K562 (cell line): ENCODE data around the gene DAPK1. TPM values are rescaled to one million over a fixed set of nuclear protein-coding genes. Genes with fewer than 3 reads are reported as not detected.

ENCODE experiments used
- ATAC-seq: fragments of 200-7000 bp; cut with Tn5 transposase; 3 replicates; pipeline ENCODE4 v1.9.1; 2020; ENCODE audit warnings: moderate library complexity
- BruUV-seq: library from RNA; stranded (reverse); fragments of 400-500 nt; replicated peaks from 2 replicates; lab custom pipeline; 2021; lab: Mats Ljungman, UMichigan
- CTCF ChIA-PET: fragments of 300-600 bp; formaldehyde crosslinking; extraction: SDS; loops from one replicate; lab custom pipeline; 2021; ENCODE audit warnings: low intra/inter-chr PET ratio; lab: Yijun Ruan, JAX
- POLR2A ChIA-PET: fragments of 300-600, 350-650 bp; sonication (Branson Sonifier 250); formaldehyde crosslinking; extraction: SDS; loops from one replicate; lab custom pipeline; 2021; ENCODE audit warnings: antibody characterized with exemption, inconsistent platforms; lab: Yijun Ruan, JAX
- DNase-seq, 4 experiments: peaks; one replicate each; pipeline versions ENCODE4 v3.0.0 to v3.0.0-alpha.2; 2011 to 2018; ENCODE audit warnings: low spot score in 3 of 4, mixed read lengths in 3 of 4; ENCODE audit errors: extremely low read depth in 1 of 4
- FAIRE-seq: peaks from 2 replicates; lab custom pipeline; 2011; peaks lifted over from hg19 to GRCh38; lab: Jason Lieb, UNC
- H2AFZ ChIP-seq: 2 replicates; pipeline ENCODE4 v1.6.0; 2011; ENCODE audit warnings: low read depth, low read length, control low read depth, inconsistent platforms
- H3K27ac ChIP-seq: fragments of 200-600 bp; 3 replicates; pipeline ENCODE4 v1.8.0; 2011; ENCODE audit warnings: low read depth, mild to moderate bottlenecking, control low read depth, inconsistent platforms, low read length, moderate library complexity, mixed read lengths; ENCODE audit errors: extremely low read depth
- H3K27me3 ChIP-seq, 2 experiments: fragments of 300-600 bp in 1 of 2; 2 replicates in 1 of 2; 3 replicates in 1 of 2; pipeline versions ENCODE4 v1.6.0 to v1.8.0; 2011; ENCODE audit warnings: inconsistent platforms in 2 of 2, low read length in 2 of 2, mild to moderate bottlenecking in 1 of 2, mixed read lengths in 1 of 2, moderate library complexity in 1 of 2; ENCODE audit not compliant: control insufficient read depth in 2 of 2, insufficient read depth in 2 of 2
- H3K36me3 ChIP-seq: fragments of 300-600 bp; 3 replicates; pipeline ENCODE4 v1.8.0; 2011; ENCODE audit warnings: mild to moderate bottlenecking, low read length, inconsistent platforms; ENCODE audit not compliant: control insufficient read depth, insufficient read depth
- H3K4me1 ChIP-seq, 2 experiments: fragments of 200-600 bp in 1 of 2; replicated peaks in 1 of 2; 2 replicates in 1 of 2; 3 replicates in 1 of 2; pipeline versions ENCODE4 v1.5.1 to v1.8.0; 2011; ENCODE audit warnings: inconsistent platforms in 2 of 2, low read length in 2 of 2, mild to moderate bottlenecking in 1 of 2, mixed read lengths in 1 of 2, moderate library complexity in 1 of 2; ENCODE audit not compliant: control insufficient read depth in 2 of 2, insufficient read depth in 2 of 2
- H3K4me2 ChIP-seq: 2 replicates; pipeline ENCODE4 v1.6.1; 2011; ENCODE audit warnings: low read length, control low read depth, inconsistent platforms, mixed read lengths; ENCODE audit not compliant: insufficient read depth
- H3K4me3 ChIP-seq: fragments of 200-600 bp; sonication (generic), shearing (Covaris generic); 2 replicates; pipeline ENCODE4 v1.5.1; 2016; ENCODE audit warnings: control low read depth, inconsistent platforms
- H3K79me2 ChIP-seq: fragments of 200-600 bp; 3 replicates; pipeline ENCODE4 v1.8.0; 2011; ENCODE audit warnings: low read length, inconsistent platforms; ENCODE audit not compliant: control insufficient read depth, insufficient read depth
- H3K9ac ChIP-seq, 2 experiments: 2 replicates each; pipeline versions ENCODE4 v1.6.0 to v1.6.1; 2011; ENCODE audit warnings: low read depth in 2 of 2, low read length in 2 of 2, control low read depth in 1 of 2, inconsistent platforms in 1 of 2, mild to moderate bottlenecking in 1 of 2, mixed read lengths in 1 of 2; ENCODE audit not compliant: insufficient read depth in 1 of 2
- H3K9me1 ChIP-seq: one replicate; pipeline ENCODE4 v1.6.0; 2011; ENCODE audit warnings: inconsistent platforms, mild to moderate bottlenecking, low read length, moderate library complexity; ENCODE audit not compliant: control insufficient read depth, insufficient read depth
- H3K9me3 ChIP-seq: replicated peaks from 2 replicates; pipeline ENCODE4 v1.5.1; 2011; ENCODE audit warnings: low read depth, low read length, inconsistent platforms; ENCODE audit not compliant: control insufficient read depth, insufficient read depth
- H4K20me1 ChIP-seq: replicated peaks from 2 replicates; pipeline ENCODE4 v1.6.1; 2011; ENCODE audit warnings: low read length, inconsistent platforms, mixed read lengths; ENCODE audit not compliant: control insufficient read depth, insufficient read depth
- ARID3A ChIP-seq: IDR thresholded peaks from 2 replicates; pipeline ENCODE4 v1.6.1; 2012; ENCODE audit warnings: low read depth, low read length, improper control_type of control experiment, borderline replicate concordance
- ATF1 ChIP-seq, 2 experiments: fragments of 450-650 bp in 1 of 2; IDR thresholded peaks; 2 replicates each; pipeline ENCODE4 v1.6.1; 2016; ENCODE audit warnings: missing compliant biosample characterization in 1 of 2, missing genetic modification characterization in 1 of 2
- CTCF ChIP-seq, 3 experiments: IDR thresholded peaks in 2 of 3; conservative IDR thresholded peaks in 1 of 3; 2 replicates each; pipeline ENCODE4 v1.5.1; 2011 to 2012; ENCODE audit warnings: low read length in 3 of 3, mild to moderate bottlenecking in 3 of 3, control low read depth in 2 of 3, improper control_type of control experiment in 1 of 3, inconsistent platforms in 1 of 3, low read depth in 1 of 3, mixed read lengths in 1 of 3, moderate library complexity in 1 of 3; ENCODE audit not compliant: insufficient read depth in 2 of 3
- GTF2B ChIP-seq: IDR thresholded peaks from 2 replicates; pipeline ENCODE4 v1.6.1; 2011; ENCODE audit not compliant: insufficient read length; ENCODE audit errors: extremely low read depth
- HOXB6 ChIP-seq: fragments of 250-450 bp; sonication (Bioruptor Pico); IDR thresholded peaks from 2 replicates; pipeline ENCODE4 v1.5.1; 2022; ENCODE audit warnings: mild to moderate bottlenecking, borderline replicate concordance
- MYC ChIP-seq, 2 experiments: fragments of 250-450 bp in 1 of 2; sonication (Bioruptor Pico) in 1 of 2; IDR thresholded peaks; 2 replicates each; pipeline versions ENCODE4 v1.5.1 to v1.6.1; 2012 to 2021; ENCODE audit warnings: low read depth in 2 of 2, borderline replicate concordance in 1 of 2, improper control_type of control experiment in 1 of 2, low read length in 1 of 2, mild to moderate bottlenecking in 1 of 2, moderate library complexity in 1 of 2
- PHB ChIP-seq: fragments of 250-450 bp; sonication (Bioruptor Pico); IDR thresholded peaks from 2 replicates; pipeline ENCODE4 v1.5.0; 2021
- SMARCA4 ChIP-seq: fragments of 450-650 bp; IDR thresholded peaks from 2 replicates; pipeline ENCODE4 v1.6.1; 2016
- TCF7L2 ChIP-seq: fragments of 150-350 bp; IDR thresholded peaks from 2 replicates; pipeline ENCODE4 v1.6.1; 2016; ENCODE audit warnings: low read depth, mild to moderate bottlenecking, low read length, moderate library complexity
- ZFP36 ChIP-seq: fragments of 150-350 bp; IDR thresholded peaks from 2 replicates; pipeline ENCODE4 v1.6.1; 2018; ENCODE audit warnings: low read length, low read depth; ENCODE audit not compliant: partially characterized antibody
- ZNF121 ChIP-seq: sonication (generic); formaldehyde crosslinking; conservative IDR thresholded peaks from 2 replicates; pipeline ENCODE4 v1.8.0; 2022; ENCODE audit warnings: missing genetic modification reagents
- ZNF197 ChIP-seq: fragments of 200-800 bp; sonication (Bioruptor generic); IDR thresholded peaks from 2 replicates; pipeline ENCODE4 v1.6.1; 2016; ENCODE audit warnings: low read depth, missing genetic modification characterization, missing compliant biosample characterization
- WGBS: fragments of 100-300 bp; shearing (Covaris generic); methylation state at CpG from one replicate; pipeline ENCODE4 v1.1.6; 2016; ENCODE audit warnings: low coverage, mixed read lengths; ENCODE audit not compliant: insufficient coverage; ENCODE audit errors: missing lambda C conversion rate; 5-methylcytosine and 5-hydroxymethylcytosine counted together
- in situ Hi-C: fragments of 300-500 bp; cut with MboI; formaldehyde crosslinking; loops from 4 replicates; pipeline ENCODE4 v1.15.0; 2018; ENCODE audit warnings: inconsistent platforms, mixed read lengths
- intact Hi-C: fragments of 100-400 bp; cut with micrococcal nuclease; formaldehyde crosslinking; loops from 2 replicates; pipeline ENCODE4 v1.14.2; 2022
- polyA plus RNA-seq, 8 experiments: library from polyadenylated mRNA; depleted of rRNA in 4 of 8; stranded (reverse) in 5 of 8; unstranded in 3 of 8; fragments of >200 nt; fragmentation: Nextera tagmentation in 2 of 8; fragmentation: Illumina TruSeq in 1 of 8; extraction: Ambion mirVana in 2 of 8; extraction: Trizol in 1 of 8; gene quantifications; 2 replicates each; pipeline versions ENCODE4 v1.2.1 to v1.2.3, GENCODE V29; 2011 to 2014; ENCODE audit warnings: inconsistent platforms in 1 of 8, missing spikeins in 1 of 8
- total RNA-seq, 7 experiments: library from RNA; depleted of rRNA in 6 of 7; stranded (reverse); fragments of >200 nt in 6 of 7; fragmentation: Illumina TruSeq in 2 of 7; extraction: Trizol in 2 of 7; gene quantifications; 2 replicates each; pipeline versions ENCODE4 v1.2.1 to v1.2.3, GENCODE V29; 2011 to 2021; ENCODE audit warnings: low replicate concordance in 1 of 7
- TF ChIP-seq, protein P1 (sequence below): sonication (generic); formaldehyde crosslinking; IDR thresholded peaks from 2 replicates; pipeline ENCODE4 v1.8.0; 2022; ENCODE audit warnings: mild to moderate bottlenecking, missing genetic modification reagents, borderline replicate concordance

DAPK1 gene
- total and polyA plus RNA-seq, 9 of the 15 experiments (the other 6 are each of a cell fraction or from before 2014, with no cell fraction given): 1.7 to 26.4 (median 15.8) TPM

- Histone ChIP-seq H3K9me3 (no peaks in the 10 kb centered on the region), H3K9ac (peak overlapping the region in 1 of 2 experiments; percentile 52; a peak in 2 of 4 replicates), H3K4me2 (peak overlapping the region; percentile 69; the same call in 1 of the 2 replicates), H3K4me1 (peaks cover 7 to 51% of the 10 kb centered on the region in 2 experiments), H2AFZ (peak overlapping the region; percentile 73), H3K79me2 (peaks cover 28% of the 10 kb centered on the region), H3K9me1 (no peaks in the 10 kb centered on the region), H3K4me3 (no peak overlapping the region), H3K36me3 (peaks cover 28% of the 10 kb centered on the region), H3K27me3 (no peaks in the 10 kb centered on the region), H3K27ac (peak overlapping the region; percentile 78), H4K20me1 (no peaks in the 10 kb centered on the region)
- ChIA-PET POLR2A (interaction anchor here (1.0 to 2.2 kb wide), 4 partner anchors 10 to 195 kb away, joined by 3 to 9 read pairs (median 6); partner anchors contain the start of gene DAPK1), CTCF (no interaction called here)
- no peak; the same call in 2 of the 3 replicates for ATAC-seq
- intact Hi-C loops: loop anchor here (10.0 kb wide), 1 partner anchor 305 kb away; no protein-coding TSS in a partner anchor
- no peak for DNase-seq
- BruUV-seq: TSS peak; percentile 22
- no peak for FAIRE-seq
- in situ Hi-C loops: no loop called here
- WGBS: 48% methylated on average over 4 of the region's 4 CpGs
- TF ChIP-seq ZNF121 (CRISPR knock-in tag) (no peak), PHB (CRISPR knock-in tag) (no peak), GTF2B (no peak), ZFP36 (no peak), TCF7L2 (no peak), ZNF197 (CRISPR knock-in tag) (0 out of 2 replicates have a peak, but pooled peaks have one; percentile 15), ATF1 (CRISPR knock-in tag; IDR thresholded peaks at IDR 0.05) (no peak), ATF1 (tag; IDR thresholded peaks at IDR 0.05) (peak; percentile 27; the same call in 1 of the 2 replicates), HOXB6 (CRISPR knock-in tag) (no peak), ARID3A (no peak), CTCF (IDR thresholded peaks at IDR 0.05 in 2 of 3, conservative IDR thresholded peaks at IDR 0.05 in 1 of 3; ENCODE audit: insufficient read depth in 2 of 3, low read depth in 1 of 3, low read length in 3 of 3) (no peak), SMARCA4 (peak; percentile 11; the same call in 1 of the 2 replicates), MYC (IDR thresholded peaks at IDR 0.05; ENCODE audit: low read depth, low read length) (0 out of 2 replicates have a peak, but pooled peaks have one; percentile 1), MYC (CRISPR knock-in tag; IDR thresholded peaks at IDR 0.05; ENCODE audit: borderline replicate concordance, low read depth) (no peak)
- TF ChIP-seq, protein P1, sequence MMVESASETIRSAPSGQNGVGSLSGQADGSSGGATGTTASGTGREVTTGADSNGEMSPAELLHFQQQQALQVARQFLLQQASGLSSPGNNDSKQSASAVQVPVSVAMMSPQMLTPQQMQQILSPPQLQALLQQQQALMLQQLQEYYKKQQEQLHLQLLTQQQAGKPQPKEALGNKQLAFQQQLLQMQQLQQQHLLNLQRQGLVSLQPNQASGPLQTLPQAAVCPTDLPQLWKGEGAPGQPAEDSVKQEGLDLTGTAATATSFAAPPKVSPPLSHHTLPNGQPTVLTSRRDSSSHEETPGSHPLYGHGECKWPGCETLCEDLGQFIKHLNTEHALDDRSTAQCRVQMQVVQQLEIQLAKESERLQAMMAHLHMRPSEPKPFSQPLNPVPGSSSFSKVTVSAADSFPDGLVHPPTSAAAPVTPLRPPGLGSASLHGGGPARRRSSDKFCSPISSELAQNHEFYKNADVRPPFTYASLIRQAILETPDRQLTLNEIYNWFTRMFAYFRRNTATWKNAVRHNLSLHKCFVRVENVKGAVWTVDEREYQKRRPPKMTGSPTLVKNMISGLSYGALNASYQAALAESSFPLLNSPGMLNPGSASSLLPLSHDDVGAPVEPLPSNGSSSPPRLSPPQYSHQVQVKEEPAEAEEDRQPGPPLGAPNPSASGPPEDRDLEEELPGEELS (CRISPR knock-in tag): no peak
Measured at GRCh38 chr9:87510252-87510683, 12.6 kb downstream of the DAPK1 start.
